NCI-H1930 (cell line): ENCODE measurements around the gene PALD1.

ENCODE experiments used
- DNase-seq, 2 experiments: peaks; one replicate each; lab custom pipeline; 2025; lab: John Stamatoyannopoulos, UW

Gene PALD1

DNA sequence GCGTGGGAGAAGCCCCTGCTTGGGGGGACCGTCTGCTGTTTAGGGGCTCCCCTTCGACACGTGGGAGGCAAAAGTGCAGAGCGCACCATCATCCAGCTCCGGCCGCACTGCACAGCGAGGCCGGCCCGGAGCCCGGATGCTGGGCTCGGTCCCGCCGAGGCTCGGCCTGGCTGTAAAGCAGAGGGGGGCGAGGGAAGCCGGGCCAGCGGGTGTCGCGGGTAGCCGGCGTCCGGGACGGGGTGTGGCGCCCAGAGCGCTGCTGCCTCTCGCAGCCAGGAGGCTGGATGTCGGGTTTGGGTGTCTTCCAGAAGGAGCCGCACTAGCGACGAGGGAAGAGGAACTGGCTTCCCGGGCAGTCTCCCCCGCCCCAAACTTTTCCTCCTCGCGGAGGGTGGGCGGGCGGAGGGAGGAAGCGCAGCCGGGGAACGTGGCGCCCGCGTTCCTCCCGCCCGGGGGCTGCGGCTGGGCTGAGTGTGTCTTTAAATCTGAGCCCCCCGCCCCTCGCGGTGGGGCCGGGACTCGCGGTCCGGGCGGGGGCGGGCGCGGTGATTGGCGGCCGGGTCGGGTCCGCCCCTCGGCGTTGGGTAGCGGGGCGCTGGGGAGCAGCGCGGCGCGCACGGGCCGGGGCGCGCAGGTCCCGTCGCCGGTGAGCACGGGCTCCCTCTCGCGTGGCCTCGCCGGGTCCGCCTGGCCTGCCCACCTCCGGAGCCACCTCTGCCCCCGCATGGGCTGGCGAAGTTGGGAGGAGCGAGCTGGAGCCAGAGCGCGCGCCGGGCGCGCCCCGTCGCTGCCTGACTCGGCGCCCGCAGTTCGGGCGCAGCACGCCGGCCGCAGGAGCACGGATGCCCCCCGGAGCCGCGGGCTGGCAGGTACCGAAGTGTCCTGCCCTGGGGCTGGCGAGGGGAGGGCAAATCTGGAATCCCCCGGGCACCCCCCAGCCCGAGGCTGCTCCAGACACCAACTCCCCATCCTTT lies at the start of gene PALD1:
PALD1 (plus strand) TSS at position 577 of the 974 bp plus-strand sequence. CDS start 47,185 bp downstream, outside the sequence.
- peak; percentile 24 to 53 for DNase-seq

DNA sequence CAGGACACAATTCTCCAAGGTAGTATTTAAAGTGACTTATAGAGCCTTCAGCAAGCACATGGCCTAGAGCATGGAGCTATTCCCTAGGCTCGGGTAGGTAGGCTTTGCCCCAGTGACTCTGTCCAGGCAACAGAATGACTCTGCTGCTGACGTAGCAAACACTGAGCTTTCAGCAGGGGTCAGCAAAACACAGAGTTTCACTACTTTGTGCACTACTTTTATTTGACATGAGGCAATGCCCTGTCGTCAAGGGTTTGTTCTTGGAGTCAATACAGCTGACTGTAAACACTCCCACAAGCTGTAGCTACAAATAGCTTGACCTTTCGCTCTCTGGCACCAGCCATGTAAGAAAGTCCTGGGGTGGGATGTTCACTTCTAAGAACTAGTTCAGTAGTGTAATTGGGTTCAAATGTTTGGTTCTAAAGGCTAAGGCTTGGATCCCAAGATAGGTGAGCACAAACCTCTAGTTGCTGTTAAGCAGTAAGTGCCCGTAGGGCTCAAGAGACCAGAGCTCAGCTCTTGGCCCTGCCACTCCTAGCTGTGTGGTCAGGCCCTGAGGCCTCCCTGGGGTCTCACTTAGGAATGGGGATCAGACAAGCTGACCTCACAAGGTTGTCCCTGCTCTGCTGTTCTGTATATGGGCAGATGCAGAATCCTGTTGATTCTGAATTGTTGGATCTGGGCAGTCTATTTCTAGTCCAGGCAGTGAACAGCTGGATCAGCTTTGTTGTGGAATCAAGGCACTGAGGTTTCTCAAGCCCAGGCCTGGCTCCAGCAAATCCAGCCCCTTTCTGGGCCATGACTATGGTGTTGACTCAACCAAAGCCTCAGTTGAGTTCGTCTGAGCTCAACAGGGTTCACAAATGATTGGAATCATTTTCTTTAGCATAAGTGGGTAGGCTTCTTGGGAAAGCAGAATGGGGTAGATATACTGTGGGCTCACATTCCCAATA lies 47.8 kb upstream of the PALD1 start:
- DNase-seq: no peak

DNA sequence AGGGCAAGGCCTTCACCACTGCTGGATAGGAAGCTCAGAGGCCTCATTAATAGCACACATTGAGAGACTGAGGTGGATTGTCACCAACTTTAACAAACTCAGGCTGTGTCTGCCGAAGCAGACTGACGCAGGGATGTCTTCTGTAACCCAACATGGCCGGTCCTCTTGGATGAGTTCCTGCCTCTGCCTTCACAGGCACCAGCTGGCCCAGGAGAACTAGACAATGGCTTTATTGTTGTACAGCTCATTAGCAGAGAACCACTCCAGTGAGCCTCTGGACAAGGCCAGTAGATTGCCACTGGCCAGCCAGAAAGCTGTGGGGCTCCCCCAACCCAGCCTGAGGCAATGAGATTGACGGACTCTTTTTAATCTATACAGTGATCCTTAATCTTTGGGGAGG lies 46.5 kb upstream of the PALD1 start:
- DNase-seq: no peak

DNA sequence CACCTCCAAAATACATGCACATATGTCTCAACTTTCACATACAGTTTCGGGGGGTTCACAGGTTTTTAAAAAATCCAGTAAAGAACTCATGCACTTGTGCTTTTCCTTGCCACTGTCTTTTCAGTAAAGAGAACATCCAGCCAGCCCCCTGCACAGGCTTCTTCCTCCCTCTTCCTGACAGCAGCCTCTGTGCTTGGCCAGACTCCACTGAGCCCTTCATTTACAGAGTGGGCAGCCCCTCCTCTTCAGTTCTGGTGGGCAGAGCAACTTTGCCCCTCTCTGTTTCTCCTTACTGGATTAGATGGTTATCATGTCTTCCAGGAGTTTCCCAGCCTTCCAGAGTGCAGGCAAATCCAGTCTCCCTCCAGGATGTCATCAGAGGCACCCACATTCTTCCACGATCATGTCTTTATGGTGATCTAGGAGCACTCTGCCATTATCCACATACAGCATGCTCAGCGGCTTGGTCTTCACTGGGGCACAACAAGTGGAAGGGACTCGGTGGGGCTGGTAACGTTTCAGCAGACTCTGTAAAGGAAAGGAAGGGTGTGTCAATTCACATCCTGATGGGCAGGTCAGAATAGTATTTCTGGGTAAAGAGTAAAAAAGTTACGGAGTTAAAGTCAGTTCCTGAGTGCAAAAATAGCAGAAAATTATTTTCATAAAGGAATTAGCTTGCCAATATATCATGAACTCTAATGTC lies 45.9 kb upstream of the PALD1 start:
- DNase-seq: no peak

DNA sequence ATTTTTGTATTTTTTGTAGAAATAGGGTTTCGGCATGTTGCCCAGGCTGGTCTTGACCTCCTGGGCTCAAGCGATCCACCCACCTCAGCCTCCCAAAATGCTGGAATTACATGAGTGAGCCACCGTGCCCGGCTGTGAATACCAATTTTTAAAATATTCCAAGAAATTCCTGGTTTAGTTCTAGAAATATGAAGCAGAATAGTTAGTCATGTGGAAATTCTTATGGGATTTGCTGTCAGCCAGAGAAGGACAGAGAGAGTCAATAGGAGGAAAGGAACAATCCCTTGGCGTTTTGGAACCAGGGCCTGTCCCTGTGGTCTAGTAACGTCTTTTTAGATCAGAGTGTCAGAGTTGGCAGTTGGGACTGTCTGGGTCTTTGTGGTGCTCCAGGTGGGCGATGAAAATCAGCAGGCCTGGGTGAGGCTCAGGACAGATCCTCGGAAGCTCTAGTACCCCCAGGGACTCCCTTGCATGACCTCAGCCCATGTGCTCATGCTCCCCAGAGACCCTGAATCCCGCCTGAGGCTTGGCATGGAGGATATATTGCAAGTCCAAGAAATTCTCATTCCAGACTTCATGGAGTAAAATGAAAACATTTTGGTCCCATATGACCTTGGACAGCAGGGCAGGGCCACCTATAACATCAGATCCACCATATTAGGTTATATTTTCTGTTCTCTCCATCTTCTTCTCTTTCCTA lies 44.8 kb upstream of the PALD1 start:
- DNase-seq: no peak

DNA sequence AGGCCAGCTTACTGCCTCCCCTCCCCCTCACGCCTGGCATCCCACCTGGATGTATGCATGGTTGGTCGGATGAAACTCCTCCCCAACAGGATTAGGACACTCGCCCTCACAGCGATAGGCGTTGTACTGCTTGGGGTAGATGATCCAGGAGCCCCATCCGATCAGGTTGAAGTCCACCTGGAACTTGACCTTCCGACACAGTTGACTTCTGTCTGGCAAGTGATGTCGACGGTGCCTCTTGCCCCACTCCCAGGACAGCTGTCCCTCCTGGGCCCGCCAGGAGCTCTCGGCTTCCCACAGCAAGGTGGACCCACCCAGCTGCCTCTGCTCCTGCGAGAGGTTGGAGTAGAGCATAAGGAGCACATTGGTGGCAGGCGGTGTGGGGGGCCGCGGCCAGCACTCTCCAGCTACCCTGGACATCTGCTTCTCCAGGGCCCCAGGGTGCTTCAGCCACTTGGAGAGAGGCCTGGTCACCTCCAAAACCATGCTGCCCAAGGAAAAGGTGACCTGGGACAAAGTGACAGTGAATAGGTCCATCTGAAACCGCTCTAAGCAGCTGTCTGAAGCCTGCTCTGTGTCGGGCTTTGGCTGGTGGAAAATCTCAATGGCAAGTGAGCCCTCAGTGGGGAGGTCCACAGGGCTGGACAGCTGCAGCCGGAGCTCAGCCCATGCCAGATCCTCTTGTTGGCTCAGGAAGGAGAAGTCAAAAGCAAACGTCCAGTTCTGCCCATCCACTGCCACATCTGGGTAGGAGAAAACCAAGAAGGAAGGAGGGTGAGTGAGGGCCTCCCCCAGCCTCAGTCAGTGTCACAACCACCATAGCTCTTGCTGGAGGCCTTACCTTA lies 43.1 kb upstream of the PALD1 start:
- DNase-seq: no peak

DNA sequence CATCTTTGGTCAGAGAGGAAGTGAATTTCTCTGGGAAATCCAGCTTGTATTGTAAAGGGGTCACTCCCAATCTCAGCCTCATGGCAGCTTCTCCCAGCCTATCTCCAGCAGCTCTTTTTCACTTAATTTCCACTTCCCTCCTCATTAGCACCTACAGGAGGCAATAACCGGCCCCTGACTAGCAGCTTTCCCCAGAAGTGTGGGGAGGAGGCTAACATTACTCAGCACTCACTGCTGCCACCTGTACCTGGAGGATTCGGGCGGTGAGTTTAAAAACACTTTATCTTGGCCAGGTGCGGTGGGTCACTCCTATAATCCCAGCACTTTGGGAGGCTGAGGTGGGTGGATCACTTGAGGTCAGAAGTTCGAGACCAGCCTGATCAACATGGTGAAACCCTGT lies 40.8 kb upstream of the PALD1 start:
- DNase-seq: no peak

DNA sequence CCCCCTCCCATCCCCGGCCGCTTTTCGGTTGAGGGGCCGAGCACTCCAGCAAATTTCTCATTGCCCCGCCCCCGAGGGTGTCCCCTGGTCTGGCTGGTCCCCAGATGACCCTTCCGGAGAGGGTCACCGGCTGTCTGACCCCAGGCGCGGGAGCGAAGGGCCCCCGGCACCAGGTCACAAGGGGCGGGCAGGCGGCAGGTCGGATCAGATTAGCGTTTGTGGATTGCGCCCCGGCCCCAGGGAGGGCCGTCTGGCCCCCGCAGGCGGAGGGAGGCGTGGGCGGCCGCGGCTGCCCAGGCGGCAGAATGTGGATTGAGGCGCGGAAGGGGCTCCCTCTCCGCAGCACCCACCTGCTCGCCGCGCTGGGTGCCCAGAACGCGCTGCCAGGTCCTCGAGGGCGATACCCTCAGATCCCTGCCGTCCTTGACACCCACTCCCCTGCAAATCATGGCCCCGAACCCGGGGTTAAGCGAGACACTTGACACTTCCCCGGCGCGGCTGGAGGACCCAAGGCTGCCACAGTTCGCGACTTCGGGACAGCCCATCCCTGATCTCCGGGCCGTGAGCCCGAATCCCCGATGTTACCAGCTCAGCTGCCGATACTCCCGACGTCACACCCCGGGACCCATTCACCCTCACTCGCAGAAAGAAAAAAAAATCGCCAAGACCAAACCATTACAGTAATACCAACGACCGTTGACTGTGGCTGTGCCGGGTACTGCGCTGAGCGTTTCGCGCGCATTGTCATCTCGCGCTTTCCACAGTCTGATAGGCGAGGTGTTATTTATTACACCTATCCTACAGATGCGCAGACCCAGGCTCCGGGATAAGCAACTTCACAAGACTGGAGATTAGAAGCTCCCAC lies 38.0 kb upstream of the PALD1 start:
- DNase-seq: no peak

DNA sequence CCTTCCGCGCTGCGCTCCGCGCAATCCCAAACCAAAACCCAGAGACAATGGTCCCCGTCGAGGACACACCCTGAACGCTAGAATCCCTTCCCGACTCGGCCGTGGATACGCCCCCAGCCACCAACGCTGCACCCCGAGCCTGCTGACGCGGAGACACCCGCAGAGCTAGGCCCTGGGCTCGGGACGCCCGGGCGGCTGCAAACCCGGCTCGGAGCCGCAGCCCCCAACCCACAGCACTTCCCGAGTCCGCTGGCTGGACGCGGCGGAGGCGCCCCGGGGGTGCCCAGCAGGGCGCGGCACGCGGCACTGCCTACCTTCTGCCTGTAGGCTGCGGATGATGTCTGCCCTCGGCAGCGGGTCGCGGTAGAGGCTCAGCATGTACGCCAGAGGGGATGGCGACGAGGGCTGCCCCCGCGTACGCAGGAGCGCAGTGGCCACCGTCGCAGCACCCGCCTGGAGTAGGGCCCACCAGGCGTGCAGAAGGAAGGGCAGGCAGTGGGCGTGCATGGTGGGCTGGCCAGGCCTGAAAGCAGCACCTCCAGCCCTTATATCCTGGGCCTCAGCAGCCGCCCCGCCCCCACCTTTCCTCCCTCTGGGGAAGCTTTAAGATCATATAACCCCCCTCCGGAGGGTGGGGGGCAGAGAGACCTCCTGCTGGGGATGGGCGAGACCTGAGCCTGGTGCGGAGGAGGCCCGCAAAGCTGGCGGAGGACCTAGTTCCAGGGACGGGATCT lies 37.2 kb upstream of the PALD1 start, which contains the start of gene NODAL:
NODAL (minus strand) TSS at position 521 of the 734 bp plus-strand sequence; CDS start at position 507, 14 bp downstream.
- no peak for DNase-seq

DNA sequence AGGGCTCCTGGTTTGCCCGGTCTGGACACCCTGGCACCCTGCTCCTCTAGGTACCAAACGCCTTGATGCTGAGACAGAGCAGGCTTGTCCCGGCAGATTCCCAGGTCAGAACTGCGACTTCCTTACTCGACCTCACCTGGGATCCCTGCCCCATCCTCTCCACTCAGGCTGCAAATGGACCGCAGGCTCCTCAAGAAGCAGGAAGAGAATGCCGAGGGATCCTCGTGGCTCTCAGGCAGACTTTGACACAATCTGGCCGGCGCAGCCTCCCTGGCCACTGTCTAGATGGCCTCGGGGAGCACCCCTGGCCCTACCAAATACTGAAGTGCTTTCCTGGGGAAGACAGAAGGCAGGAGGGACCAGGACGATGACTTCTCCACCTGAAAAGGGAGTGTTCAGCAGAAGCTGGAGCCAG lies 36.7 kb upstream of the PALD1 start:
- no peak for DNase-seq

DNA sequence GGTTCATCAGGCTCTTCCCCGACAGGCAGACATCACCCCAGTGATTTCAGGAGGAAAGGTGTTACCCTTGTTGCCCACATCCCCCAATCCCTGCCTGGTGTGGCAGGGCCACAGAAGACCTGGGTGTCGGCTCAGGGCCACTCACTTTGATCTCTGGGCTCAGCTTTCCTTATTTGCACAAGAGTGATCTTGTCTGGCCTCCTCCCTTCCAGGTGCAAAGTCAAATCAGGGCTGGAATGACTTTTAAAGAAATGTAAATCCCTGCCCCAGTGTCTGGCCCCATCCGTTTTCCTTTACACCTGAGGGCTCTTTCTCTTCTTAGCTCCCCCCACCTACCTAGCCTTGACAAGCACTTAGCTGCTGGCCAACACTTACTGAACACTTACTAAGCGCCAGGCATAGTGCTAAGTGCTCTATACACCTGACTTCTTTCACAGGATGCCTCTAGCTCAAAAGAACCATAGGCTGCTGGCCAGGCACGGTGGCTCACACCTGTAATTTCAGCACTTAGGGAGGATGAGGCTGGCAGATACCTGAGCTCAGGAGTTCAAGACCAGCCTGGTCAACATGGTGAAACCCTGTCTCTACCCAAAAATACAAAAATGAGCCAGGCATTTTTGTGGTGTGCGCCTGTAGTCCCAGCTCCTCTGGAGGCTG lies 36.1 kb upstream of the PALD1 start:
- DNase-seq: no peak

DNA sequence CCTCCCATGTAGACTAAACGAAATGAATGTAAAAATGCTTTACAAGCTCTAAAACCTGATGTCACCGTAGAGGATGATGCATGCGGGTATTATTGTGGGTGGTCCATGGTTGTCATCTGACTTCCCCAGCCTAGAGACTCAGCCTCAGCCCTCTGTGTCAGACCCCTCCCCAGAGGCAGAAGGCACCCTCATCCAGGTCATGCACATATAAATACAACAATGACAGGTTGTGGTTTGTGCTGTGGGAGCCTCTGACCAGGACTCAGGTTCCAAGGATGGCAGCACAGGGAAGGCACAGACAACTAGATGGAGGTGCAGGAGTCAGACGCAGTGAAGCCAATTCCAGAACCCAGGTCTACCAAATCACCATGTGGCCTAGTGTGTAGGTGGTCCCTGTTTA lies 33.8 kb upstream of the PALD1 start:
- no peak for DNase-seq

DNA sequence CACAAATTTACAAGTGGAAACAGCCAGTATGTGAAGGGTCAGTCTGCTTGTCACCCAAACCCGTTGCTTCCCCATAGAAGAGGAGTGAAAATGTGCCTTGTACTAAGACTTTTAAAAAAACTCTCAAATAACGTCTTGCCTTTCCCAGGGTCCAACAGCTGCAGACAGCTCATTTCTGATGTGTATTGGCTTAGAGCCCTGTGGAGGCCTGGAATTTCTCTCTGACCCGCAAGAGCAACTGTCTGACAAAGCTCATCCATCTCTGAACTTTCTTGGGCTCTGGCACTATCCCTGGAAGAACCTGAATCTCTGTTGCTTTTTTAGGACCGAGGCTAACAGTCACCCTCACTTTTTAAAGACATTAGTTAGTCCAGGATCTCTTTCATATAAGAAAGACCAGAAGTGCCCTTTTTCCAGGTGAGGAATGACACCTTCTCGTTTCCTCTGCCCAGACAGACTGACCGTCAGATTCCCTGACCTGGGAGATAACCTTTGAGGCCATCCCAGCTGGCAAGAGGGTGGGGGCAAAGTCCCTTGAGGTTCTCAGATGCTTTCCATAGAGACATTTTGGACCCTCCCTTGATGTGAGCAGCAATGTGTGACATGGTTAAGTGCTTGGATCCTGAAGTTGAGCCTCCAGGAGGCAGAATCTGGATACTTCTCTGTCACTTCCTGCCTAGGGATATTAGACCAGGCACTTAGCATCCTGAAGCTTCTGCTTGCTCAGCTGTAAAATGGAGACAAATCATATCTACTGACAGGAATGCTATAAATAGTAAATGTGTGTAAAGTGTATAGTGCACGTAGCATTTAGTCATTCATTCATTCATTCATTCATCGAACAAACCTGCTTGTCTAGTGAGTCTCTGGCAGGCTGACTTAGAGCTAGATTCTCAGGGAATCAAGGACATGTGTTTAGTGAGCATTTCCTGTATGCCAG lies 32.6 kb upstream of the PALD1 start:
- no peak for DNase-seq

DNA sequence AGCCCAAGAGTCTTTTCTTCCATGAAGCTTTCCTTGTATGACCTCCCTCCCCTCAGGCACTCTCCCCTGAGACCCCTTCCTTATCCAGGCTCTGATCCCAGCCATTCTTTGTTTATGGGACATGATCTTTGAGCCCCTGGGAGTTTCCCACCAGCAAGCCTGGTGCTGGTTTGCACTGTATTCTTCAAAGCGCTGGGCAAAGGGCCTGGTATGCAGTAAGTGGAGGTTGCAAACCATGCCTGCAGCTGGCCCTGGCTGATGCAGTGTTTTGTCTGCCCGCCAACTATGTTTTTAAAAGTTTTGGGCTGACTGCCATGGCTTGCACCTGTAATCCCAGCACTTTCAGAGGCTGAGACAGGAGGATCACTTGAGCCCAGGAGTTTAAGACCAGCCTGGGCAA lies 30.3 kb upstream of the PALD1 start:
- DNase-seq: no peak

DNA sequence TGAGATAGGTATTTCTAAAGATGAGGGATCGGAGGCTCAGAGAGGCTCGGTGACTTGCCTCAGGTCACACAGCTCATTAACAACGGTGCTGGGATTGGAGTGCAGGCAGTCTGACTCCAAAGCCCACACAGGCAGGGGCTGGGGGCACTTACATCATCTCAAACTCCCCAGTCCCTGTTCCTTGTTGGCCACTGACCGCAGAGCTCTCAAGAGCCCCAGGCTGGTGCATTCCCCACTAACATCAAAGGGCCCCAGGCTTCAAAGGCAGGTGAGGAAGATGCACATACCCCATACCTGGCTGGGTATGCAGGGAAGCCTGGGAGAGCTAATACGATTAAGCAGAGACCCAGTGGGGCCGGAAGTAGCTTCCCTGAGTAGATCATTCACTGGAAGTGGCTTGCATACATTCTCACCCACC lies 23.3 kb upstream of the PALD1 start:
- DNase-seq: no peak

DNA sequence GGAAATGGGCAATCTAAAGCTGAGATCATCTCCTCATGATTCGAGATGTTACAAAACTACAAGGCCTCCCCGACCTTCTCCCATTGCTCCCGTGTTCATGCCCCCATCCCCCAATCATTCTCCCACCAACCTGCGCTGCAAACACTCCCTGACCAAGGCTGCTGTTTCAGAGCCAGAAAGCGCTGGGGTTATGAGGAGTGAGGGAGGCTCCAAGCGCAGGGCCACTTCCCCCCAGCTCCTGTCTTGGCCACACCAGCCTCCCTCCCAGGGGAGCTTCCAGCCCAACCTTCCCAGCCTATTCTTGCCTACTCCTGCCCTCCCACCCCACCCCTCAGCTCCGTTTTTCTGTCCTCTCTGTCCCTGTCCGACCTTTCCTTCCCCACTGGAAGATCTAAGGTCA lies 22.4 kb upstream of the PALD1 start:
- no peak for DNase-seq

DNA sequence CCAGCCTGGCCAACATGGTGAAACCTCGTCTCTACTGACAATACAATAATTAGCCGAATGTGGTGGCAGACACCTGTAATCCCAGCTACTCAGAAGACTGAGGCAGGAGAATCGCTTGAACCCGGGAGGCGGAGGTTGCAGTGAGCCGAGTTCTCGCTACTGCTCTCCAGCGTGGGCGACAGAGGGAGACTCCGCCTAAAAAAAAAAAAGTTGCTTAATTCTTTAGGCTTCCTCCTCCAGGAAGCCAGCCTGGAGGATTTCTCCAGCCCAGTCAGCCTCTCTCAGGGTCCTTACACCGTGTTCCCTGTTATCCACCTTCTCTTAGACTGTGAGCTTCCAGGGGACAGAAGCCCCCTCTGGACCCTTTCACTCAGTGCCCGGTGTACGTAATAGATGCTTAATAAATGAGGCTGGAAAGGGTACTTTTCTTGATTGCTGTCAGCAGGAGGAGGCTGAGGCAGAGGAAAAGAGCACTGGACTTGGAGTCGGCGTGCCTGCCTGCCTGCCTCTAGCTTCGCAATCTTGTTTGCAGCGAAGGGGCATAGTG lies 20.7 kb upstream of the PALD1 start:
- DNase-seq: no peak
